Measurements from ENCODE around the gene SH2D6.

Gene SH2D6

DNA sequence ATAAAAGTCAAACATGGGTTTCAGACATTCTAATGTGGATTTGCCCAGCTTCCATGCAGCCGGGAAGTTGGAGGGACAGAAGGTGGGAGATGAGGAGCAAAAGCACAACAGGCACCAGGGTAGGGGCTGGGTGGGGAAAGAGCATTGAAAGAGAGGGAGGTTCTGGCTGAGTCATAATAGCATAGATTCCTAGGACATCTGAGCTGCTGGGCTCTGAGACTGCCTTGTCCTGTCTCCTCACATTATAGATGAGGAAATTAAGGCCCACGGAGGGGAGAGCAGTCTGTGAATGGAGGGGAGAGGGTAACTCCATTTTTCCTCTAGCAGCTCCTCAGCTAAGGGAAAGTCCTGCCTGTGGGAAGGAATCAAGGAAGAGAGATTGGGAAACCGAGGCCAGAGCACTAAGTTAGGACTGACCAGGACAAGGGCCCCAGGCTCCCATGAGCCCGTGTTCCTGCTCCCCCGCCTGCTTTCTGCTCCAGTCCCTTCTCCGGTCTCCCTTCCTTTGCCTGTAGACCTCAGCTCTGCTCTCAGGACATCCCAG is 26.2 kb downstream of the SH2D6 start:
- DNase-seq = no peak

DNA sequence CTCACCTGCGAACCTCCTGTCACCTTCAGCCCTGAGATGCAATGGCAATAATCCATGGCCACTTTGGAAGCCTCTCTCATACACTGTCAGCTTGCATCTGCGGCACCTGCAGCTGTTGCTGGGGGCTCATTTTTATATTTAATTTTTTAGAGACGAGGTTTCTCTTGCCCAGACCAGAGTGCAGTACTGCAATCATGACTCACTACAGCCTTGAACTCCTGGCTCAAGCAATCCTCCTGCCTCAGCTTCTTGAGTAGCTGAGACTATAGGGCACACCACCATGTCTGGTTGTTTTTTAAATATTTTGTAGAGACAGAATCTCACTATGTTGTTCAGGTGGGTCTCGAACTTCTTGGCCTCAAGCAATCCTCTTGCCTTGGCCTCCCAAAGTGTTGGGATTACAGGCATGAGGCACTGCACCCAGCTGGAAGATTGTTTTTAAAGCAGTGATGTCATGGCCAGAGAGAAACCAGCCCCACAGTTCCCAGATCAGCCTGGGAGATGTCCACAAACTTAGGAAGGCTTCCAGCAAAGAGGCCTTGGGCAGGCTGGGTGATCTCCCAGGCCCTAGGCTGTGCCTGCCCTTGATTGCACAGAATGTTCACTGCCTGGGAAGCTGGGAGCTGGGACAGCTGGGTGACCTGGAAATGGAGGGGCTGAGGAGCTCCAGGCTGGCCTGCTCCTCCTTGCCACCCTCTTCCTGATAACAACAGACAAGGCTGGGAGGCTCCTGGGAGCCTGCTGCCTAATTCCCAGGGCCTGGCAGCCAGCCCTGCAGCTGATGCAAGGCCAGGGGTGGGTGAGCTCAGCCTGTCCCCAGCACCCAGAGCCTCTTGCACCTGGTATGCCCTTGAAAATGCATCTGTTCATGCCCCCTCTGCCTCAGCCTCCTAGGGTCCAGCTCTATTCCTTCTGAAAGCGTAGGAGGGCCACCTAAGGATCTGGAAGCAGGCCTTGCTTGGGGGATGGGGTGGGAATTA is 27.1 kb downstream of the SH2D6 start:
- DNase-seq = no peak

- no peak for DNase-seq
Measured at GRCh38 chr2:85446296-85447221, 28.0 kb downstream of the SH2D6 start.

- DNase-seq = no peak
Measured at GRCh38 chr2:85447222-85447585, 28.7 kb downstream of the SH2D6 start.

DNA sequence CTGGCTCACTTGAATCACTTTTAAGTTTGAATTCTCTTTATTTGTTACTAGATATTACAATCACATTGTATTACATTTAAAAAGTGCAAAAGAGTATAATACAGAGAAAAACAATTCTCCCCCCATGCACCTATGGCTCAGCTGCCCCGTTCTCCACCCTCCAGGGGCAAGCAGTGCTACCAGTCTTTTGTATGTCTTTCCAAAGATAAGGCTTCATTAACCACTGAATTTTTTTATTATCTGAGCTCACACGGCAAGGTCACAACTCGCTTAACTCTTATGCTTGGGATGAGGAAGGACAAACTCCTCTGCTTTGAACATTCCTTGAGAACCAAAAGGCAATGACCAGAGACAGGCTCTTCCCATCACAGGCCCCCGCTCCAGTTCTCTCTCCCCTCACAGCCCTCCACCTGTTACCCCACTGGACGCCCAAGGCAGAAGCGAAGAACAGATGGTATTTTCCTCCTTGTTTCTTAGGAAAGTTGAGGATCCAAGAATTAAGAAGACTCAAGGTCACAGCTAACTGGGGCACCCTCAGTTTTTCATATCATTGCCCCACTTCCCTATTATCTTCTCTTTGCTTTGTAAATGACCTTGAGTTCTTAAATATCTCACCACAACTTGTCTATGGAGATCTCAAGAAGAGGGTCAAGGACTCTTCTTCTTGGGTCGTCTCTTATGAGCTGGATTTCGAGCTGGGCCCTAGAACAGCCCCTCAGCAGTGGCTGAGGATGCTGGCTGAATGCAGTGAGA is 30.1 kb downstream of the SH2D6 start:
- DNase-seq = no peak

- no peak for DNase-seq
Measured at GRCh38 chr2:85449214-85449588, 30.7 kb downstream of the SH2D6 start.

DNA sequence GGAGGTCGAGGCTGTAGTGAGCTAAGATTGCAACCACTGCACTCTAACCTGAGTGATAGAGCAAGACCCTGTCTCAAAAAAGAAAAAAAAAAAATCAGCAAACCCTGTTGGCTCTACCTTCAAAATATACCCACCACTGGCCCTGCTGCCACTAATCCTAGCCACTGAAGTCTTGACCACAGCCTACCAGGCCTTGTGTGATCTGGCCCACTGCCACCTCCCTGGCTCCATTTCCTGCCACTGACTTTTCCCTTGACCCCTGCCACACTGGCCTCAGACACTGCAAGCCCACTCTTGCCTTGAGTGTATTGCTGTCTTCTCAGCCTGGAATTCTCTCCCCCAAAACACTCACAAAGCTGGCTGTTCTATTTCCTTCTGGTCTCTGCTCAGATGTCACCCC is 33.7 kb downstream of the SH2D6 start:
- no peak for DNase-seq

- DNase-seq = no peak
Measured at GRCh38 chr2:85453571-85453970, 35.1 kb downstream of the SH2D6 start.

DNA sequence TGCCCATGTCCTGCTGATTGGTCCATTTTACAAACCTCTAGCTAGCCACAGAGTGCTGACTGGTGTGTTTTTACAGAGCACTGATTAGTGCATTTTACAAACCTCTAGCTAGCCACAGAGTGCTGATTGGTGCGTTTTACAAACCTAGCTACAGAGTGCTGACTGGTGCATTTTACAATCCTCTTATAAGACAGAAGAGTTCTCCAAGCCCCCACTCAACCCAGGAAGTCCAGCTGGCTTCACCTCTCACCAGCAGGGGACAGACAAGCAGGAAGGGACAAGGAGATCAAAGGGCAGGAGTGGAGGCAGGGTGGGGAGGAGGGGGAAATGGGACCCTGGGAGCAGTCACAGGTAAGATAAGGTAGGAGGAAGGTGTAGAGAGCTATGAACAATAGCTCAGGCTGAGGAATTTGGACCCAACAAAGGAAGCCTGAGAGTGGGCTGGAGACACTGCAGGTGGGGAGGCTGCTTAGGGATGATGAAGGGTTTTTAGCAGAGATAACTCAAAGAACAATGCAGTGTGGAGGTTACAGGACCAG is 37.1 kb downstream of the SH2D6 start:
- DNase-seq = no peak

DNA sequence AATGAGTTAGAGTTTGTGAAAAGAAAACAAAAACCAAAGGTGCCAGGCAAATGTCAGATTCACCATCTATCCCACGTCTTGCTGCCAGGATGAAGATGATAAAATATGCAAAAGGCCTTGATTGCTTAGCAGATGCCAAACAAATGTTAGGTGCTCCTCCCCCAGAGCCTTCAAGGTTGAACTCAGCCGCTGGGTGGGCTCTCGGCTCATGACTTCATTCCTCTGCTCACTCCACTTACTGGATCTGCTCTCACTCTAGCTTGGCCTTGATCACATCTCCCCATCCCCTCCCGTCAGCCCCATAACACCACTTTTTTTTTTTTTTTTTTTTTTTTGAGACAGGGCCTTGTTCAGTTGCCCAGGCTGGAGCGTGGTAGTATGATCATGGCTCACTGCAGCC is 38.5 kb downstream of the SH2D6 start:
- DNase-seq = no peak

- DNase-seq = no peak
Measured at GRCh38 chr2:85457877-85458316, 39.4 kb downstream of the SH2D6 start.

- no peak for DNase-seq
Measured at GRCh38 chr2:85458601-85459563, 40.4 kb downstream of the SH2D6 start.

GRCh38 chr2:85459771-85460170 is 41.3 kb downstream of the SH2D6 start:
- no peak for DNase-seq

DNA sequence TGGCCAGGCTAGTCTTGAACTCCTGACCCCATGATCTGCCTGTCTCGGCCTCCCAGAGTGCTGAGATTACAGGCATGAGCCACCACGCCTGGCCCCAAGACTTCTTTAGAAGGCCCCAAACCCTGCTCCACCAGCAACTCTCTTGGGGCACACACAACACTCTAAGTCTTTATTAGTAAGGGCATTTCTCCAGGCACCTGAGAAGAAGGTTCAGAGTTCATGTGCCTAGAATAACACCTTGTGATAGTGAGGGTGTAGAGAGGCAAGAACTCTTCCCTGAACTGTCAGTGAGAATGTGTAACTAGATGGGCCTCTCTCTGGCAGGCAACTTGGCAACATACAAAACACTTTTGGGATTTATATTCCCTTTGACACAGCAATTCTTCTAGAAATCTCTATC is 43.8 kb downstream of the SH2D6 start:
- DNase-seq = no peak

DNA sequence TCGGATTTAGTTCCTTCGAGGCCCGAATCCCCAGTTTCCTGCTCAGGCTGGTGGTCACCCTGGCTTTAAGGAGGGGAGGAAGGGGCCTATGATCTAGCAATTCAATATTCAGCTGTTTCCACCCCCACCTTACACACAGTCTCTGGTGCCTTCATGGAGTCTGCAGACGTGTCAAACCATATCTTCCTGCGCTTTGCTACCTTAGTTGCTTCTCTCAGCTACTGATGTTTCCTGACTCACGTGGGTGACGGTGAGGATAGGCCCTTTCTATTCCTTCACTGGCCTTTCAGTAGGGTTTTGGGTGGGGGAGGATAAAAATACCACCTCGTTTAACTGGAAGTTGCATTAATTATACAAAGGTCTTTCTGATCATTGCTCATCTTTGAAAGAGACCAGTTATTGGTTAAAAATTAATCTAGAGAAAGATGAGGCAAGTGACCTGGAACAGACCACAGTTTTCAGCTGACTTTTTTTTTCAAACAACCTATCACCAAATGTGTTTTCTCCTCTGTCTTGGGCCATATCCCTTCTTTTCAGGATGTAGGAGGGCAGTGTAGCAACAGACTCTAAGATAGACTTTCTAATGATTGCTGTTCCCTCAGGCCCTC is 49.7 kb downstream of the SH2D6 start:
- no peak for DNase-seq

DNA sequence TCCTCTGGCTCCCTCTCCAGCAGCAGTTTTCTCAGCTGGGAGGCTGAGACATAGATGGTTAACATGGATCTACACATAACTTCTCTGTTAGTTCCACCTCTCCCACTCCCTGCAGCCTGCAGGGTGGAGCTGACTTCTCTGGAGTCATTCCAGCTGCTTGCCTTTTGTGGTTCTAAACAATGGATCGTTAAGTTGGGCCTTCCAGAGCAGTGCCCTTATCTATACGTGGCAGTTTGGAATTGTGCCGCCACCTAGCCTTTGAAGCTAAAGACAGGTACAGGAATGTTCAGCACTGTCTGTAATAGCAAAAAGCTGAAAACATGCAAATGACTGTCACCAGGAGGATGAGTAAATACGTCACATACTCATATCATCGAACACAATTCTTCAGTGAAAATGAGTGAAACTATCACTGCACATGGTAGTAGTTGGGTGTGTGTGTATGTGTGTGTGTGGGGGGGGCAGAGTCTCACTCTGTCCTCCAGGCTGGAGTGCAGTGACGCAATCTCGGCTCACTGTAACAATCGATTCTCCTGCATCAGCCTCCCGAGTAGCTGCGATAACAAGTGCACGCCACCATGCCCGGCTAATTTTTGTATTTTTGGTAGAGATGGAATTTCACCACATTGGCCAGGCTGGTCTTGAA is 50.3 kb downstream of the SH2D6 start:
- DNase-seq = no peak

- no peak for DNase-seq
Measured at GRCh38 chr2:85470850-85471800, 52.6 kb downstream of the SH2D6 start.

DNA sequence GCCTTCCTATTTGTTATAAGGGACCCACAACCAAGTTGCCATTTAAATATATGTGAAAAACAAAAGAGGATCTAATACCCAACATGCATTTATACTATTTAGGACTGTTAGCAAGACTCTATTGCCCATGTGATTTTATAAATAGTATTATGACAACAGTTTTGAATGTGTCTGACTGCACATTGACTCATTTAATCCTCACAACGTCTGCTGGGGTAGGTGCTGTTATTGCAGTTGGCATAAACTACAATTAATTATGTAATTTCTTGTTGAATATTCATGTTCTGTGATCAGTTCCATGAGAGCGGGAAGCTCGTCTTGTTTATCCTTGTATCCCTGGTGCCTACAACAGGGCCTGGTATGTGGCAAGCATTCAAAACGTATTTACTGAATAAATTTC is 53.7 kb downstream of the SH2D6 start:
- DNase-seq = no peak

All from stimulated activated CD4-positive, alpha-beta T cell treated with anti-CD3 and anti-CD28 coated beads, Interleukin-1b, Interleukin-23, amount 100 ng/mL, for 48 hours (primary cell).